K562 (cell line): ENCODE measurements around the gene ZSCAN26. TPM values are rescaled to one million over a fixed set of nuclear protein-coding genes. Genes with fewer than 3 reads are reported as not detected.

Source experiments
- CEBPG ChIP-seq, 3 experiments: fragments of 200-800 bp in 1 of 3; sonication (Bioruptor generic) in 1 of 3; sonication (generic) in 1 of 3; formaldehyde crosslinking in 1 of 3; IDR thresholded peaks in 2 of 3; conservative IDR thresholded peaks in 1 of 3; 2 replicates each; pipeline versions ENCODE4 v1.6.1 to v1.8.0; 2016 to 2022; ENCODE audit warnings: missing compliant biosample characterization in 2 of 3, missing genetic modification characterization in 2 of 3, mild to moderate bottlenecking in 1 of 3, missing genetic modification reagents in 1 of 3
- MEIS2 ChIP-seq: fragments of 450-650 bp; IDR thresholded peaks from 2 replicates; pipeline ENCODE4 v1.6.1; 2014; ENCODE audit warnings: mild to moderate bottlenecking; ENCODE audit not compliant: partially characterized antibody
- NFE2L1 ChIP-seq: fragments of 450-650 bp; IDR thresholded peaks from 2 replicates; pipeline ENCODE4 v1.6.1; 2016; ENCODE audit warnings: missing genetic modification characterization, low read depth, mild to moderate bottlenecking, missing compliant biosample characterization, moderate library complexity, borderline replicate concordance
- polyA plus RNA-seq, 8 experiments: library from polyadenylated mRNA; depleted of rRNA in 4 of 8; stranded (reverse) in 5 of 8; unstranded in 3 of 8; fragments of >200 nt; fragmentation: Nextera tagmentation in 2 of 8; fragmentation: Illumina TruSeq in 1 of 8; extraction: Ambion mirVana in 2 of 8; extraction: Trizol in 1 of 8; gene quantifications; 2 replicates each; pipeline versions ENCODE4 v1.2.1 to v1.2.3, GENCODE V29; 2011 to 2014; ENCODE audit warnings: inconsistent platforms in 1 of 8, missing spikeins in 1 of 8
- total RNA-seq, 7 experiments: library from RNA; depleted of rRNA in 6 of 7; stranded (reverse); fragments of >200 nt in 6 of 7; fragmentation: Illumina TruSeq in 2 of 7; extraction: Trizol in 2 of 7; gene quantifications; 2 replicates each; pipeline versions ENCODE4 v1.2.1 to v1.2.3, GENCODE V29; 2011 to 2021; ENCODE audit warnings: low replicate concordance in 1 of 7
- TF ChIP-seq, protein P1 (sequence below), 2 experiments: IDR thresholded peaks in 1 of 2; conservative IDR thresholded peaks in 1 of 2; 2 replicates each; pipeline ENCODE4 v1.6.1; 2016; ENCODE audit warnings: low read depth in 2 of 2, mild to moderate bottlenecking in 1 of 2, missing compliant biosample characterization in 1 of 2, missing genetic modification characterization in 1 of 2, moderate library complexity in 1 of 2
- TF ChIP-seq, protein P2 (sequence below): fragments of 250-450 bp; sonication (Bioruptor Pico); IDR thresholded peaks from 2 replicates; pipeline ENCODE4 v1.4.0; 2020

The ZSCAN26 gene
- total and polyA plus RNA-seq, 9 of the 15 experiments (the other 6 are each of a cell fraction or from before 2014, with no cell fraction given): 5.9 to 14.2 (median 10.5) TPM

DNA sequence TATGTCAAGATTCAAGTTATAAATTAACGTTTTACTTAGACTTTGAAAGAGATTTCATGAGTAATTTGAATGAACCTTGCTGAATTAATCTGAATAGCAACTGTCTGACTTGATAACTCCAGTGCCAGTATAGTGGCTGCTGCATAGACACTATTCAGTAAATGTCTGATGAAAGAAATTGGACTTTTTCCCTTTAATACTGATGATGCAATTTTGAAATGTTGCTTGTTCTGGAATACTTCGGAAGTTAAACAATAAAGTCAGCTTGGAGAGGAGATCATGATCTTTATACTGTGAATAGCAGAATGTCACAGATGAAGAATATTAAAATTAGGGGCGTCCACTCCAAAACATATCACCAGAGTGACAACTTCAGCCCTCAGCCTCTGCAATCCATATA lies 10.8 kb downstream of the ZSCAN26 start (continued):
- TF ChIP-seq, protein P1, sequence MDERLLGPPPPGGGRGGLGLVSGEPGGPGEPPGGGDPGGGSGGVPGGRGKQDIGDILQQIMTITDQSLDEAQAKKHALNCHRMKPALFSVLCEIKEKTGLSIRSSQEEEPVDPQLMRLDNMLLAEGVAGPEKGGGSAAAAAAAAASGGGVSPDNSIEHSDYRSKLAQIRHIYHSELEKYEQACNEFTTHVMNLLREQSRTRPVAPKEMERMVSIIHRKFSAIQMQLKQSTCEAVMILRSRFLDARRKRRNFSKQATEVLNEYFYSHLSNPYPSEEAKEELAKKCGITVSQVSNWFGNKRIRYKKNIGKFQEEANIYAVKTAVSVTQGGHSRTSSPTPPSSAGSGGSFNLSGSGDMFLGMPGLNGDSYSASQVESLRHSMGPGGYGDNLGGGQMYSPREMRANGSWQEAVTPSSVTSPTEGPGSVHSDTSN (CRISPR knock-in tag; IDR thresholded peaks at IDR 0.05; ENCODE audit: low read depth): no peak
- TF ChIP-seq, protein P1 (tag; conservative IDR thresholded peaks at IDR 0.05; ENCODE audit: low read depth): no peak
- TF ChIP-seq CEBPG (CRISPR knock-in tag; IDR thresholded peaks at IDR 0.05) (no peak), CEBPG (tag; conservative IDR thresholded peaks at IDR 0.05 in 1 of 2, IDR thresholded peaks at IDR 0.05 in 1 of 2) (peak; percentile 65 to 78; a peak in 3 of 4 replicates), MEIS2 (no peak), NFE2L1 (tag) (no peak)
- TF ChIP-seq, protein P2, sequence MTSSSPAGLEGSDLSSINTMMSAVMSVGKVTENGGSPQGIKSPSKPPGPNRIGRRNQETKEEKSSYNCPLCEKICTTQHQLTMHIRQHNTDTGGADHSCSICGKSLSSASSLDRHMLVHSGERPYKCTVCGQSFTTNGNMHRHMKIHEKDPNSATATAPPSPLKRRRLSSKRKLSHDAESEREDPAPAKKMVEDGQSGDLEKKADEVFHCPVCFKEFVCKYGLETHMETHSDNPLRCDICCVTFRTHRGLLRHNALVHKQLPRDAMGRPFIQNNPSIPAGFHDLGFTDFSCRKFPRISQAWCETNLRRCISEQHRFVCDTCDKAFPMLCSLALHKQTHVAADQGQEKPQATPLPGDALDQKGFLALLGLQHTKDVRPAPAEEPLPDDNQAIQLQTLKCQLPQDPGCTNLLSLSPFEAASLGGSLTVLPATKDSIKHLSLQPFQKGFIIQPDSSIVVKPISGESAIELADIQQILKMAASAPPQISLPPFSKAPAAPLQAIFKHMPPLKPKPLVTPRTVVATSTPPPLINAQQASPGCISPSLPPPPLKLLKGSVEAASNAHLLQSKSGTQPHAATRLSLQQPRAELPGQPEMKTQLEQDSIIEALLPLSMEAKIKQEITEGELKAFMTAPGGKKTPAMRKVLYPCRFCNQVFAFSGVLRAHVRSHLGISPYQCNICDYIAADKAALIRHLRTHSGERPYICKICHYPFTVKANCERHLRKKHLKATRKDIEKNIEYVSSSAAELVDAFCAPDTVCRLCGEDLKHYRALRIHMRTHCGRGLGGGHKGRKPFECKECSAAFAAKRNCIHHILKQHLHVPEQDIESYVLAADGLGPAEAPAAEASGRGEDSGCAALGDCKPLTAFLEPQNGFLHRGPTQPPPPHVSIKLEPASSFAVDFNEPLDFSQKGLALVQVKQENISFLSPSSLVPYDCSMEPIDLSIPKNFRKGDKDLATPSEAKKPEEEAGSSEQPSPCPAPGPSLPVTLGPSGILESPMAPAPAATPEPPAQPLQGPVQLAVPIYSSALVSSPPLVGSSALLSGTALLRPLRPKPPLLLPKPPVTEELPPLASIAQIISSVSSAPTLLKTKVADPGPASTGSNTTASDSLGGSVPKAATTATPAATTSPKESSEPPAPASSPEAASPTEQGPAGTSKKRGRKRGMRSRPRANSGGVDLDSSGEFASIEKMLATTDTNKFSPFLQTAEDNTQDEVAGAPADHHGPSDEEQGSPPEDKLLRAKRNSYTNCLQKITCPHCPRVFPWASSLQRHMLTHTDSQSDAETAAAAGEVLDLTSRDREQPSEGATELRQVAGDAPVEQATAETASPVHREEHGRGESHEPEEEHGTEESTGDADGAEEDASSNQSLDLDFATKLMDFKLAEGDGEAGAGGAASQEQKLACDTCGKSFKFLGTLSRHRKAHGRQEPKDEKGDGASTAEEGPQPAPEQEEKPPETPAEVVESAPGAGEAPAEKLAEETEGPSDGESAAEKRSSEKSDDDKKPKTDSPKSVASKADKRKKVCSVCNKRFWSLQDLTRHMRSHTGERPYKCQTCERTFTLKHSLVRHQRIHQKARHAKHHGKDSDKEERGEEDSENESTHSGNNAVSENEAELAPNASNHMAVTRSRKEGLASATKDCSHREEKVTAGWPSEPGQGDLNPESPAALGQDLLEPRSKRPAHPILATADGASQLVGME (CRISPR knock-in tag): no peak
